ENCODE results near the gene ATOH8.

The ATOH8 gene

GRCh38 chr2:85773692-85774091, 19.9 kb downstream of the ATOH8 start:
- DNase-seq: no peak

DNA sequence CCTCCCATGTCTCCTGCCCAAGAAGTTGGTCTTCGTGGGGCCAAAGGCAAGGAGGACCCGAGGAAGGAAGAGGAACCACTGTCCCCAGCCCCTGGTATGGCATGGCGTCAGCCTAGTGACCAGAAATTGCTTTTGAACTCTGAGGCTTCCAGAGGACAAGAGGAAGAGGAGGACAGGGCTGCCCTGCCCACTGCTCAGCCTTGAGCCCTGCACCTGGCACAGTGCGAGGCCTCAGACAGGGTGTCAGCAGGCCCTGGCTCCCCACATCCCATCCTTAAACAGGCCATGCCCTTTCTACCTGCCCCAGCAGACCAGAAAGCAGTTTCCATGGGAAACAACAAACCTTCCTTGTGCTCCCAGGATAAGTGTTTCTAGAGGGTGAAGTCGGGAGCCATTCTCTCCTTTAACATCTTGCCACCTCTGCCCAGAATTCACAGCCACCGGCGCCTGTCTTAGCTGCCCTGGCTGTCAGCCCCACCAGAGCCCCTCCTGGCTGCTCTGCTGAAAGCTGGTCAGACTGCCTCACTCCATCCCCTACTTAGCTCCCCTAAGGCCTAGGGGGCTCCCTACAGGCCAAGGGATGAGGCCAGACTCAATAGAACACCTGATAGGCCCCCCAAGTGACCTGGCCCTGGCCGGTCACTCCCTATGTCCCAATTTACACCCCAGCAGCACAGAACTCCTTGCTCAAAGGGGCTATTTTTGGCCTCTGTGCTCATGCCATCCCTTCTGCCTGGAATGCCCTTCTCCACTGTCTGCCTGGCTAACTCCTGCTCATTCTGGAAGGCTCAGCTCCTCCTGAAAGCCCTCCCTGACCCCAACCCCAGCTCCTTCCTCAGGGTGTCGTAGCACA, 20.6 kb downstream of the ATOH8 start:
- DNase-seq: no peak

- no peak for DNase-seq
Observed at GRCh38 chr2:85775406-85776381, 21.9 kb downstream of the ATOH8 start.

GRCh38 chr2:85776672-85777071, 22.9 kb downstream of the ATOH8 start:
- DNase-seq: no peak

DNA sequence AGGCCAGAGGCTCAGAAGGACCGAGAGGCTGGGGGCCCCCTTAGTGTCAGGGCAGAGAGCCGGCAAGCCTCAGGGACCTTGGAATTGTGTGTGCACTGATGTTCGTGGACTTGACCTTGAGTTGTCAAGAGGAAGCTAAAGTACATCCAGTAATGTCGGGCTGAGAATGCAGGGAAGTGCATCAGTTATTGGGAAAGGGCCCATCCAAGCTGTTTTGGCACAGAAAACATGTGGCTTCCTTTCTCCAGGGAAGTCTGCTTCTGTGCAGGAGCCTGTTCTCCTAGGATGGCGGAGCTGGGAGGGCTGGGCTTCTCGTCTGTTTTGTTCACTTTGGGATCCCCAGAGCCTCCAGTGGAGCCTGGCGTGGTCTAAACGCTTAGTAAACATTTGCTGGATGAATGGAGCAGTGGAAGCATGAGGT, 23.7 kb downstream of the ATOH8 start:
- no peak for DNase-seq

- no peak for DNase-seq
Observed at GRCh38 chr2:85778646-85779379, 25.0 kb downstream of the ATOH8 start.

DNA sequence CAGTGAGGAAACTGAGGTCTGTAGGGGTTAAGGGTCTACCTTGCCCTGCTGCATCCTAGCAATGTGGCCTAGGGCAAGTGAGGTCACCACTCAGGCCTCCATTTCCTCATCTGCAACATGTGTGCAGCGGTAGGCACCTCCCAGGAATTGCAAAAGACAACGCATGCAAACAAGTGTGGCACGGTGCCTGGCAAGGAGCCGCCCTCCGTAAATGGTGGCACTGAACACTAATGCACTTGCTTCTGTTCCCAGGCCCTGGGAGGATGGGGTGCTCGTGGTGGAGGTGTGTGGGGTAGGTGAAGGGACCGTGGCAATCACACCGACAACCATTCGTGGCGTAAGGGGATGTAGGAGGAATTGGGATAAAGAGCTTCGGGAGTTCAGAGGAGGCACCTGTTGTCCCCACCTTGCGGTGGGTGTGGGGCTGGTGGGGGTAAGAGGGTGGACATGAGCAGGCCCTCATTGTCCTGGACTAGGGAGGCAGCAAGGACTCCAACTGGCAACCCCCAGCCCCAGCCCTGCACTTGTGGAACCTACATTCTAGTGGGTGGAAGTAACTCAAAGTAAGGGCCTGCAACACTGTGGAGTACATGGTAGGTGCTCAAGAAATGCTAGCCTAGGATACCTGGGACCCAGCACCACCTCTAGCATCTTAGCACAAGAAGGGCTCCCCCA, 26.0 kb downstream of the ATOH8 start:
- no peak for DNase-seq

DNA sequence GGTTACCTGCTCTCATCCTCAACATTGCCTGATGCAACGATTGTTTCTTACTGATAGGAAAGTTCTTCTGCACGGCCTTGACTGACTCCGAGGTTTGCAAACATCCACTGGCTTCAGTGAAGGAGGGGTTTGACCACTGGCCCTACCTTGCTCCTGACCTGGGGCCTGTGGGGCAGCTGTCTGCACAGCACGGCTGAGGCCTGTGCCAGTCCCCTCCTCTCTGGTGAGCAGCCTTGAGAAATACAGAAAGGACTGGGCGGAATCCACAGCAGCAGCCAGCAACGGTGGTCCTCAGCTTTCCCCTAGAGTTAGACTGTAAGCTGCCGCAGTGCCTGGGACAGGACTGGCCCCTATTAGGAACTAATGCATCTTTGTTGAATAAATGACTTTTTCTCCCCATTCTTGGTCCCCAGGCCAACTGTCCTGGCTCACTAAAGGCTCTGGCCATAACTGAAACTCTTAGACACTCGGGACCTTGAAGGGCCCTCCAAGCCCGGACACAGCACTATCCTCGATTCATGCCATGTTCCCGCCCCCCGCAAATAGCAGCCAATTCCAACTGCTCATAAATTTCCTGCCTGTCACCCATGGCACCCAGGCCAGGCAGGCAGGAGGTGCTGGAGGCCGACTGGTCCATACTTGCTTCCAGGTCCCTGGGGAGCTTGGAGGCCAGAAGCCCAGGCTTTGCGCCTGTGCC, 26.7 kb downstream of the ATOH8 start:
- no peak for DNase-seq

- no peak for DNase-seq
Observed at GRCh38 chr2:85781013-85781332, 27.2 kb downstream of the ATOH8 start.

- DNase-seq: no peak
Observed at GRCh38 chr2:85783796-85784195, 30.0 kb downstream of the ATOH8 start.

GRCh38 chr2:85784474-85784986, 30.7 kb downstream of the ATOH8 start:
- DNase-seq: no peak

DNA sequence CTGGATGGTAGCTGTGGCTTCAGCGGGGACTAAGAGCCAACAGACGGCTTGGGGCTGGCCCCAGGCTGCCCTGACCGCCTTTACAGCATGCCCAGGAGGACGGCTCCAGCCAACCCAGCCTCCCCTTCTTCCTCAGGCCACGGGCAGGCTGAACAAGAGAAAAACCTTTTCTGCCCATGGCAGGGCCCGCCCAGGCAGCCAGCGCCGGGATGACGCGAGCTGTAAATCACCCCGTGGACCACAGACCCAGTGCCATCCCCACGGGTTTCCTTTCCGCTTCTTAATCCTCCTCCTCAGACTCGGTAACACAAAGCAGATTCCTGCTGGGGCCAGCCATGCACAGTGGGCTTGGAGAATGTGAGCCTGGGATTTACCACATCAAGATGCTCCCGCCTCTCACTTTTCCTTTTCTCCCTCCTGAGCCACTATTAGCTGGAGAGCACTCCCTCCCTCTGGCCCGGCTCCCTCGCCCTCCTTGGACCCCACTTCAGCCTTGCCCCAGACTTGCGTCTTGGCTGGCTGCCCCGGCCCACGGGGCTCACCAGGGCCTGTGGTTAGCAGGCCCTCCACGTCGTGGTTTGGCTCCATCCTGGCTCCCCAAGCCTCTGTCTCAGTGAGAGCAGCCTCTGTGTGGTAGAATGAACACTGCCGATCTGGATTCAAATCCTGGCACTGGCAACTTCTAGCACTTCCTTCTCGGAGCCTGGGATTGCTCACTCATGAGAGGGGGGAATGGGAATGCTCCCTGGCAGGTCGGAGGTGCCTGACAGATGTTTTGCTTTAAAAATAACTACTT, 31.4 kb downstream of the ATOH8 start:
- DNase-seq: no peak

GRCh38 chr2:85785871-85786270, 32.1 kb downstream of the ATOH8 start:
- DNase-seq: no peak

GRCh38 chr2:85786444-85786843, 32.7 kb downstream of the ATOH8 start:
- DNase-seq: no peak

DNA sequence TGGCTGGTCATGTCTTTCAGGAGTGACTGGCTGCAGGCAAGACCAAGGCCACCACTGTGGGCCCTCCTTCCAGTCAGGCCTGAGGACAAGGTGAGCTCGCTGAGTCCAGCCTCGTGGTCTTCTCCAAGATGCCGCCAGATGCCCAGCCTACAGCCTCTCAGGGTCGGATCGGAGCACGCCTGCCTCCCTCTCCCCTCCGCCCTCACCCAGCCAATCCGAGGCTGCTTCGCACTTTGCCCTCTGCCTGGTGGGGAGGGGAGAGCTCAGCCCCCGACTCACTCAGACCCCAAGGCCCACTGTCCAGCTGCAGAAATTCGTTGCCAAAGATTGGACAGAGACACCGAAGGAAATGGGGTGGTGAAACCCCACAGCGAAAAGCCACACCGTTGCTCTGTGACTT, 33.1 kb downstream of the ATOH8 start:
- DNase-seq: no peak

- DNase-seq: no peak
Observed at GRCh38 chr2:85787282-85787980, 33.6 kb downstream of the ATOH8 start.

GRCh38 chr2:85787981-85788340, 34.2 kb downstream of the ATOH8 start:
- no peak for DNase-seq

- DNase-seq: no peak
Observed at GRCh38 chr2:85788603-85789002, 34.8 kb downstream of the ATOH8 start.

GRCh38 chr2:85789271-85789670, 35.5 kb downstream of the ATOH8 start:
- no peak for DNase-seq

- DNase-seq: no peak
Observed at GRCh38 chr2:85790032-85790431, 36.2 kb downstream of the ATOH8 start.

Measured in cerebellar nuclear complex (tissue), 1 donor.